IPS-20b (cell line): ENCODE measurements around the gene TMEM59L.

Experiments used
- H3K27ac ChIP-seq: one replicate; pipeline ENCODE4 v1.5.1; 2013; ENCODE audit warnings: low read length
- H3K27me3 ChIP-seq: 2 replicates; pipeline ENCODE4 v1.6.1; 2013; ENCODE audit warnings: mild to moderate bottlenecking, low read length, inconsistent platforms; ENCODE audit not compliant: insufficient read depth
- H3K36me3 ChIP-seq: 2 replicates; pipeline ENCODE4 v1.6.1; 2013; ENCODE audit warnings: low read depth, mild to moderate bottlenecking, inconsistent platforms, low read length, moderate library complexity; ENCODE audit not compliant: insufficient read depth
- H3K4me1 ChIP-seq: 2 replicates; pipeline ENCODE4 v1.6.1; 2013; ENCODE audit warnings: mild to moderate bottlenecking, control low read depth, inconsistent platforms, low read length, moderate library complexity; ENCODE audit not compliant: insufficient read depth
- H3K4me3 ChIP-seq: 2 replicates; pipeline ENCODE4 v1.5.1; 2013; ENCODE audit warnings: mild to moderate bottlenecking, low read length, inconsistent platforms
- H3K9ac ChIP-seq: 2 replicates; pipeline ENCODE4 v1.6.1; 2013; ENCODE audit warnings: low read depth, mild to moderate bottlenecking, inconsistent platforms, low read length, moderate library complexity
- H3K9me3 ChIP-seq: 2 replicates; pipeline ENCODE4 v1.6.1; 2013; ENCODE audit warnings: mild to moderate bottlenecking, low read depth, low read length, inconsistent platforms; ENCODE audit not compliant: insufficient read depth

TMEM59L gene

GRCh38 chr19:18668252-18668631 is 55.6 kb downstream of the TMEM59L start:
- no peak overlapping the region for H3K4me3 ChIP-seq
- H3K36me3 ChIP-seq, result peaks cover 11% of the 10 kb centered on the region
- peaks cover 2% of the 10 kb centered on the region; the same call in 1 of the 2 replicates for H3K4me1 ChIP-seq
- no peak overlapping the region for H3K27ac ChIP-seq
- H3K9ac ChIP-seq, result no peak overlapping the region
- no peaks in the 10 kb centered on the region for H3K27me3 ChIP-seq
- H3K9me3 ChIP-seq, result no peaks in the 10 kb centered on the region

- no peaks in the 10 kb centered on the region for H3K4me1 ChIP-seq
Measured at GRCh38 chr19:18668744-18669523, 56.3 kb downstream of the TMEM59L start.

GRCh38 chr19:18669524-18669817 is 56.8 kb downstream of the TMEM59L start:
- no peak overlapping the region for H3K9ac ChIP-seq
- H3K27me3 ChIP-seq, result no peaks in the 10 kb centered on the region
- no peaks in the 10 kb centered on the region for H3K4me1 ChIP-seq
- no peaks in the 10 kb centered on the region for H3K9me3 ChIP-seq
- no peak overlapping the region for H3K4me3 ChIP-seq
- no peak overlapping the region for H3K27ac ChIP-seq
- H3K36me3 ChIP-seq, result peaks cover 11% of the 10 kb centered on the region

More at GRCh38 chr19:18668744-18669523, 56.3 kb downstream of the TMEM59L start:
- H3K36me3 ChIP-seq, result peaks cover 11% of the 10 kb centered on the region
- H3K9ac ChIP-seq, result no peak overlapping the region
- no peak overlapping the region for H3K27ac ChIP-seq
- H3K4me3 ChIP-seq, result no peak overlapping the region
- no peaks in the 10 kb centered on the region for H3K27me3 ChIP-seq
- H3K9me3 ChIP-seq, result no peaks in the 10 kb centered on the region

- Histone ChIP-seq H3K9ac (no peak overlapping the region), H3K4me3 (no peak overlapping the region), H3K27ac (no peak overlapping the region), H3K9me3 (no peaks in the 10 kb centered on the region), H3K27me3 (no peaks in the 10 kb centered on the region), H3K4me1 (no peaks in the 10 kb centered on the region), H3K36me3 (peaks cover 11% of the 10 kb centered on the region)
Measured at GRCh38 chr19:18669883-18670282, 57.2 kb downstream of the TMEM59L start.

- Histone ChIP-seq H3K36me3 (peaks cover 11% of the 10 kb centered on the region), H3K27me3 (no peaks in the 10 kb centered on the region), H3K4me1 (no peaks in the 10 kb centered on the region), H3K4me3 (no peak overlapping the region), H3K27ac (no peak overlapping the region), H3K9ac (no peak overlapping the region), H3K9me3 (no peaks in the 10 kb centered on the region)
Measured at GRCh38 chr19:18670312-18670711, 57.6 kb downstream of the TMEM59L start.
